Bronchial epithelial cell (primary cell): ENCODE data around the gene UBE2J2. TPM values are rescaled to one million over a fixed set of nuclear protein-coding genes. Genes with fewer than 3 reads are reported as not detected.

ENCODE experiments used
- DNase-seq: peaks from one replicate; pipeline ENCODE4 v3.0.0-alpha.2; 2010; ENCODE audit warnings: low read depth
- FAIRE-seq: peaks from 2 replicates; lab custom pipeline; 2011; peaks lifted over from hg19 to GRCh38; lab: Jason Lieb, UNC
- H3K27me3 ChIP-seq: 2 replicates; pipeline ENCODE4 v1.5.1; 2011; ENCODE audit warnings: low read length; ENCODE audit not compliant: control insufficient read depth, insufficient read depth
- H3K36me3 ChIP-seq: 2 replicates; pipeline ENCODE4 v1.5.1; 2011; ENCODE audit warnings: low read length; ENCODE audit not compliant: control insufficient read depth, insufficient read depth
- H3K4me3 ChIP-seq: 2 replicates; pipeline ENCODE4 v1.5.1; 2011; ENCODE audit warnings: mild to moderate bottlenecking, low read depth, low read length, control low read depth
- total RNA-seq: library from RNA; depleted of rRNA; stranded (reverse); fragments of >200 nt; gene quantifications from 2 replicates; pipeline ENCODE4 v1.2.1, GENCODE V29; 2014
- TF ChIP-seq, protein P1 (sequence below): IDR thresholded peaks from 2 replicates; pipeline ENCODE4 v1.5.1; 2011; ENCODE audit warnings: mild to moderate bottlenecking, moderate library complexity, low read length, control low read depth, inconsistent platforms; ENCODE audit not compliant: insufficient read depth, severe bottlenecking

UBE2J2 gene
- total RNA-seq, 1 donor from 2014 or later = 41.3 TPM

DNA sequence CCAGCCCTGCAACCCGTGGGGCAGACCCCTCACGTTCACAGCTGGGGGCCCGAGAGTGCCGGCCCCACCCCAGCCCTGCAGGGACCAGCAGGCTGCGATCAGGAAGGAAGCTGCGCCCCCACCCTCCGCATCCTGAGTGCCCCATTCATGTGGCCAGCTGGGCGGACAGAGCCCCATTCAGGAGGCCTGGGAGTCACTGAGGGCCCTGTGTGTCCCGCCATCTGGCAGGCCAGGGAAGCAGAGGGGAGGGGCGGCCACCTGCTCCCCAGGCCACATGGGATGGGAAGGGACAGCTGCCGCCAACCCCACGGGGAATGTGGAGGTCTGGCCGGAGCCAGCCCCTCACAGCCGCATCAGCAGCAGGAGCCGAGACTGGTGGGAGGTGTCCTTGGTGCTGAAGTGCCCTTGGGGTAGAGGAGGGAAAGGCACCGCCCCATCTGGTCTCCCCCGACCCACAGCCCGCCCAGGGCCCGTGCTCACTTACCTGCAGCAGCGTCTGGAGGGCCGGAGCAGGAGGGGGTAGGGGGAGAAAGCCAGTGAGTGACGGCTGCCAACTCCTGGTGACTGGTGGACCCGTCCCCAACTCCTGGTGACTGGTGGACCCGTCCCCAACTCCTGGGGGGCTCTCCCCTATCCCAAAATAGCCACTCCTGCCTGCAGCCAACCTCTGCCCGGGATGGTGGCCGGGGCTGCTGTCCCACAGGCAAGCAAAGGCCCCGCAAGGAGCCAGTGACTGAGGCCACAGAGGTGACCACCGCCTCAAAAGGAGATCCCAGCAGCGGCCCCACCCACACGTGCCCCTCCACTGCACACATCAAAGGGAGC, 25.4 kb upstream of the UBE2J2 start:
- no peak for DNase-seq
- FAIRE-seq = no peak
- TF ChIP-seq, protein P1, sequence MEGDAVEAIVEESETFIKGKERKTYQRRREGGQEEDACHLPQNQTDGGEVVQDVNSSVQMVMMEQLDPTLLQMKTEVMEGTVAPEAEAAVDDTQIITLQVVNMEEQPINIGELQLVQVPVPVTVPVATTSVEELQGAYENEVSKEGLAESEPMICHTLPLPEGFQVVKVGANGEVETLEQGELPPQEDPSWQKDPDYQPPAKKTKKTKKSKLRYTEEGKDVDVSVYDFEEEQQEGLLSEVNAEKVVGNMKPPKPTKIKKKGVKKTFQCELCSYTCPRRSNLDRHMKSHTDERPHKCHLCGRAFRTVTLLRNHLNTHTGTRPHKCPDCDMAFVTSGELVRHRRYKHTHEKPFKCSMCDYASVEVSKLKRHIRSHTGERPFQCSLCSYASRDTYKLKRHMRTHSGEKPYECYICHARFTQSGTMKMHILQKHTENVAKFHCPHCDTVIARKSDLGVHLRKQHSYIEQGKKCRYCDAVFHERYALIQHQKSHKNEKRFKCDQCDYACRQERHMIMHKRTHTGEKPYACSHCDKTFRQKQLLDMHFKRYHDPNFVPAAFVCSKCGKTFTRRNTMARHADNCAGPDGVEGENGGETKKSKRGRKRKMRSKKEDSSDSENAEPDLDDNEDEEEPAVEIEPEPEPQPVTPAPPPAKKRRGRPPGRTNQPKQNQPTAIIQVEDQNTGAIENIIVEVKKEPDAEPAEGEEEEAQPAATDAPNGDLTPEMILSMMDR = no peak

DNA sequence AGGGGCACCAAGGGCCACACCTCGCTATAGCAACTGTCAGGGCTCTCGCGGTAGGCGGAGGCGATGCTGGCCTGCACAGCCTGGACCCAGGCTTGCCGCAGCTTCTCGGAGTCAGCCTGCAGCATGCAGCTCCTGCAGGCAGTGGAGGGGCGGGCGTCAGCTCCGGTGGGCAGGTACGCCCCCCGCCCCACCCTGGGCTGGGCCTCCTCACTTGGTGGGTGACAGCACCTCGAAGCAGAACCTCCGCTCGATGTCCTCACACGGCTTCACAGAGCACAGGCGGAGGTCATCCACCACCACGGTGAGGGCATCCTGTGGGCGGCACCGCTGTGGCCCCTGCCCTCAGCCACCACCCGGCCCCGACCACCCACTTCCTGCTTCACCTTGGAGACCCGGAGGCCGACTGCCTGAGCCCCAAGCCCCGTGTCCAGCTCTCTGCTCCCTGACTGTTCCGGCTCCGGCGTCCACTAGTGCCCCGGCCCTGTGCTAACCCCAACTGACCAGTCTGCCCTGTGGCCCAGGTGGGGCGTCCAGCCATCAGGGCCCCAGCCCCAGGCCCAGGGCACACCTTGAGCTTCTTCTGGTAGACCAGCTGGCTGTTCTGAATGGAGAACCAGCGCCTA, 24.3 kb upstream of the UBE2J2 start:
- FAIRE-seq (no peak), DNase-seq (no peak)
- H3K4me3 ChIP-seq = no peak overlapping the region
- H3K27me3 ChIP-seq = no peaks in the 10 kb centered on the region
- H3K36me3 ChIP-seq = peaks cover 6% of the 10 kb centered on the region
- TF ChIP-seq, protein P1 = no peak

More for the DNA sequence above, 25.4 kb upstream of the UBE2J2 start:
- H3K4me3 ChIP-seq = no peak overlapping the region
- peaks cover 4% of the 10 kb centered on the region for H3K36me3 ChIP-seq
- H3K27me3 ChIP-seq = no peaks in the 10 kb centered on the region

DNA sequence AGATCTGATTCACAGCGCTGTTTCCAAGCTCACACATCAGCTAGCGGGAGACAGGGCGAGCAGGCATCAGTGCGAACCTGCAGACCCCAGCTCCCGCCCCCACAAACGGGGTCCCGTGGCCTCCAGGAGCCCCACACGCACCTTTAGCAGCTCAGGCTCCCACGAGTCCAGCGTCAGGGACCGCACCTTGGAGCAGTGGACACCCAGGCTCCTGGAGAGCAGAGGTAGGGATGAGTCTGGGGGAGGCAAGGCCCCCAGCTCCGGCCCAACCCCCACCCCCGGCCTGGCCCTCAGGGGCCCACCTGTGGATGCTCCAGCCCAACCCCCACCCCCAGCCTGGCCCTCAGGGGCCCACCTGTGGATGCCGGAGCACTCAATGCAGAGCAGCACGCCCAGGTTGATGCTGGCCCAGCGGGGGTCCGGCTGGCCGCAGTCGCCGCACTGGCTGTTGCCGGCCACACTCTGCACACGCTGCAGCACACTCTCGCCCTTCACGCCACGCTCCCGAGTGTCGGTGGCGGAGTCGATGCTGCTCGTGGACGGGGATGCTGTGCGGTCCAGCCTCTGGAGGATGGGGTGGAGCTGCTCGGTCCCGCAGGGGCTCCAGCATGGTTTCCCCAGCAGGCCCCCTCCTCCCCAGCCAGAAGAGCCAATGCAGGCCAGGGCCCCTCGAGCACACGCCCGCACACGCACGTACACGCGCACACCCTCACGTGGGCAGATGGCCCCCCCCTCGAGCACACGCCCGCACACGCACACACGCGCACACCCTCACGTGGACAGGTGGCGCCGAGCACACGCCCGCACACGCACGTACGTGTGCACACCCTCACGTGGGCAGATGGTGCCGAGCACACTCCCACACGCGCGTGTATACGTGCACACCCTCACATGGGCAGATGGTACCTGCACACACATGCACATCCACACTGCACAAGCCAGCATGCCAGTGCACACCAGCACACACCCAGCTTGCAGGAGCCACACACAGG, 22.7 kb upstream of the UBE2J2 start:
- peaks cover 5% of the 10 kb centered on the region for H3K36me3 ChIP-seq
- no peak for FAIRE-seq

DNA sequence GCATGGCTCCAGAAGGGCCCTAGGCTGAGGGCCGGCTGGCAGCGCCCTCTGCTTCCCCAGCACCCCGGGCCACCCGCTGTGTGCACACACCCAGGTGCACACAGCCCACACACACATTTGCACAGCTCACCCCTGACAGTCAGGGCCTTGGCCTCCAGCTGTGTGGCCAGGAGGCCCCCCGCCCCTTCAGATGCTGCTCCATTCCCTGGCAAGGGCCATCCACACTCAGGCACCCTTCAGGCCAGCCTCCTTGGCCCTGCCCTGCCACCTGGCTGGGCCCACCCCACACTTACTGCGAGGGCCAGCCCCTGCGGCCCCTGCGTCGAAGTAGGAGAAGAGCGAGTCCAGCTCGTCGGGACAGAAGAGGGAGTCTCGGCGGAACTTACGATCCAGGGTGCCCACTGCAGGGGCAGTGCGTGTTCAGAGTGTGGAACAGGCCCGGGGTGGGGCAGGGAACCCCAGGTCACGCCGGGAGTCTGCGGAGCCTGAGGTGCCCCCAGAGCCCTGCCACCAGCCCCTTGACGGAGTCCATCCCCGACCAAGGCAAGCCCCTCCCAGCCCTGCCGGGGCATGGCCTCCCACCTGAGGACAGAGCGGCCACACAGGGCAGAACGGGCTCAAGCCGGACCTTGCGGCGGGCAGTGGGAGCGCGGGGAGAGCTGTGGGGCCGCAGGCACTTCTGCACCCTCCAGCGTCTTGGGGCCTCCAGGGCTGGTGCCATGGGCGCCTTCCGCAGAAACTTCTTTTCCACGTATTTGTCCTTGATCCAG, 21.7 kb upstream of the UBE2J2 start:
- Histone ChIP-seq H3K36me3 (peaks cover 5% of the 10 kb centered on the region), H3K4me3 (no peak overlapping the region), H3K27me3 (no peaks in the 10 kb centered on the region)
- FAIRE-seq (no peak), DNase-seq (no peak)
- TF ChIP-seq, protein P1 = no peak

More for the DNA sequence above, 22.7 kb upstream of the UBE2J2 start:
- DNase-seq = no peak
- H3K4me3 ChIP-seq = no peak overlapping the region
- TF ChIP-seq, protein P1 = no peak
- H3K27me3 ChIP-seq = no peaks in the 10 kb centered on the region

DNA sequence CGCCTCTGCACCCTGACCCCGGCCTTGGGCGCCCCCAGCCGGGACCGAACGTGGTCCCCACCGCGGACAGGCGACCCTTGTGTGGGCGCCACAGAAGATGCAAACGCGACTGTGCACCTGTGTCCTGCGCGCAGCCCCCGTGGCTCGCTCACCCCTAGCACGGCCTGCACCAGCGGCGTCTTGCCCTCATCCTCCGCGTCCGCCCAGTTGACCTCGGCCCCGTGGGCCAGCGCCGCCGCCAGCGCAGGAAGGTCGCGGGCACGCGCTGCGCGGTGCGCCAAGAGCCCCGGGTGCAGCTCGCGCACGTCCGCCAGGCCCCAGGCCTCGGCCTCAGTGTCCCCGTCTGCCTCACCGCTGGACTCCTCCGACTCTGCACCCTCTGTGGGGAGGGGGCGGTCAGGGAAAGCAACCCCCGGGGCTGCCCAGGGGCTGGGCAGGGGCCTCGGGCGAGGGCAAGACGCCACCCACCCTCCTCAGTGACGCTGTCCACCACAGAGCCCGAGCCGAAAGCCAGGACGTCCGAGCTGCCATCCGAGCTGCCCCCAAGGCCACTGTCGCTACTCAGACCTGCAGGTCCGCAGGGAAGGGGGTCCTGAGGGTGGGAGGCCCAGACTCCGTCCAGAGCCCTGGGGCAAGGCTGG, 20.7 kb upstream of the UBE2J2 start:
- TF ChIP-seq, protein P1 = no peak
- FAIRE-seq (no peak), DNase-seq (no peak)
- Histone ChIP-seq H3K27me3 (no peaks in the 10 kb centered on the region), H3K36me3 (peaks cover 5% of the 10 kb centered on the region), H3K4me3 (no peak overlapping the region)
